Loucy (cell line): ENCODE measurements around the gene KDM4C.

Experiments used
- H2AFZ ChIP-seq: fragments of 200-600 bp; sonication (generic); 2 replicates; pipeline ENCODE4 v1.6.0; 2016; ENCODE audit warnings: antibody characterized with exemption, mild to moderate bottlenecking, low read length, moderate library complexity
- H3F3A ChIP-seq: fragments of 200-600 bp; 2 replicates; pipeline ENCODE4 v1.6.0; 2016; ENCODE audit warnings: antibody characterized with exemption, low read depth, mild to moderate bottlenecking
- H3K27me3 ChIP-seq: fragments of 200-600 bp; sonication (generic); 2 replicates; pipeline ENCODE4 v1.6.1; 2014; ENCODE audit warnings: low read length, mild to moderate bottlenecking; ENCODE audit not compliant: insufficient read depth, poor library complexity, severe bottlenecking
- H3K36me3 ChIP-seq: fragments of 200-600 bp; sonication (generic); 2 replicates; pipeline ENCODE4 v1.6.1; 2016; ENCODE audit warnings: low read length; ENCODE audit not compliant: insufficient read depth
- H3K4me1 ChIP-seq: fragments of 200-600 bp; sonication (generic); 2 replicates; pipeline ENCODE4 v1.5.1; 2014; ENCODE audit warnings: low read length, mild to moderate bottlenecking; ENCODE audit not compliant: insufficient read depth, poor library complexity, severe bottlenecking
- H3K4me2 ChIP-seq: fragments of 200-600 bp; sonication (generic); 2 replicates; pipeline ENCODE4 v1.6.0; 2014; ENCODE audit warnings: antibody characterized with exemption, low read length, low read depth, mild to moderate bottlenecking; ENCODE audit not compliant: poor library complexity, severe bottlenecking
- H3K4me3 ChIP-seq: fragments of 200-600 bp; sonication (generic); 2 replicates; pipeline ENCODE4 v1.5.1; 2014; ENCODE audit warnings: low read length, mild to moderate bottlenecking, mixed read lengths; ENCODE audit not compliant: poor library complexity, severe bottlenecking
- H3K79me2 ChIP-seq: fragments of 200-600 bp; sonication (generic); 2 replicates; pipeline ENCODE4 v1.6.1; 2014; ENCODE audit warnings: low read length; ENCODE audit not compliant: insufficient read depth
- H3K9ac ChIP-seq: fragments of 200-600 bp; sonication (generic); 2 replicates; pipeline ENCODE4 v1.6.0; 2014; ENCODE audit warnings: mild to moderate bottlenecking, low read depth, low read length, moderate library complexity; ENCODE audit not compliant: poor library complexity, severe bottlenecking
- H3K9me2 ChIP-seq: fragments of 200-600 bp; sonication (generic); replicated peaks from 2 replicates; pipeline ENCODE4 v1.6.1; 2016; ENCODE audit warnings: low read depth, low read length, mixed read lengths
- H3K9me3 ChIP-seq: fragments of 200-600 bp; sonication (generic); 2 replicates; pipeline ENCODE4 v1.6.1; 2014; ENCODE audit warnings: mild to moderate bottlenecking, antibody characterized with exemption, low read length, low read depth; ENCODE audit not compliant: insufficient read depth
- H4K20me1 ChIP-seq: fragments of 200-600 bp; sonication (generic); 2 replicates; pipeline ENCODE4 v1.6.0; 2014; ENCODE audit warnings: antibody characterized with exemption, low read length, mild to moderate bottlenecking; ENCODE audit not compliant: insufficient read depth, poor library complexity, severe bottlenecking
- EZH2phosphoT487 ChIP-seq: fragments of 200-600 bp; IDR thresholded peaks from 2 replicates; pipeline ENCODE4 v1.6.1; 2018; ENCODE audit warnings: antibody characterized with exemption, mild to moderate bottlenecking, moderate library complexity, borderline replicate concordance
- TF ChIP-seq, protein P1 (sequence below): fragments of 200-600 bp; sonication (generic); conservative IDR thresholded peaks from 2 replicates; pipeline ENCODE4 v1.5.1; 2014; ENCODE audit warnings: mild to moderate bottlenecking, antibody characterized with exemption, low read length

Gene KDM4C

DNA sequence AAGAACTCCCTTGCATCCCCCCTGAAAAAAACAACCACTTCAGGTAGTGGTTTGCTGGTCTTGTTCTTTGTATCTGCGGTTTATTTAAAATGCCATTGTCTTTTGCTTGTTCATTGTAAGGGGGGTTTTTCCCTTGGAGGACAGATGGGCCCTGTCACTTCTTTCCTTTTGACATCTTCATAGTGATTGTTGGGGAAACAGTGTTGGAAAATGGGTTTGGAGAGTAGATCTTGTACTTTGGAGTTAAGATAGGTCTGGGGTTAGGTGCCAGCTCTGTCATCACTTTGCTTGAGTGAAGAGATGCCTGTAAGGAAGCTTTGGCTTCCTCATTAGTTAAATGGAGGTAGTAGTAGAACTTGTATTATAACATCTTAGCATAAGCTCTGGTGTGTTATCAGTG lies 112.4 kb downstream of the KDM4C start:
- no peaks in the 10 kb centered on the region for H4K20me1 ChIP-seq
- H3K4me2 ChIP-seq: no peak overlapping the region
- no peak overlapping the region for H3K9ac ChIP-seq
- H3K9me2 ChIP-seq: no peaks in the 10 kb centered on the region
- no peaks in the 10 kb centered on the region for H3K27me3 ChIP-seq
- H3K79me2 ChIP-seq: no peaks in the 10 kb centered on the region
- no peak for TF ChIP-seq EZH2phosphoT487
- no peak overlapping the region for H3K4me3 ChIP-seq
- H3K36me3 ChIP-seq: no peaks in the 10 kb centered on the region
- H3F3A ChIP-seq: no peaks in the 10 kb centered on the region
- peaks cover 8% of the 10 kb centered on the region for H3K4me1 ChIP-seq
- no peak overlapping the region for H2AFZ ChIP-seq
- no peaks in the 10 kb centered on the region for H3K9me3 ChIP-seq

DNA sequence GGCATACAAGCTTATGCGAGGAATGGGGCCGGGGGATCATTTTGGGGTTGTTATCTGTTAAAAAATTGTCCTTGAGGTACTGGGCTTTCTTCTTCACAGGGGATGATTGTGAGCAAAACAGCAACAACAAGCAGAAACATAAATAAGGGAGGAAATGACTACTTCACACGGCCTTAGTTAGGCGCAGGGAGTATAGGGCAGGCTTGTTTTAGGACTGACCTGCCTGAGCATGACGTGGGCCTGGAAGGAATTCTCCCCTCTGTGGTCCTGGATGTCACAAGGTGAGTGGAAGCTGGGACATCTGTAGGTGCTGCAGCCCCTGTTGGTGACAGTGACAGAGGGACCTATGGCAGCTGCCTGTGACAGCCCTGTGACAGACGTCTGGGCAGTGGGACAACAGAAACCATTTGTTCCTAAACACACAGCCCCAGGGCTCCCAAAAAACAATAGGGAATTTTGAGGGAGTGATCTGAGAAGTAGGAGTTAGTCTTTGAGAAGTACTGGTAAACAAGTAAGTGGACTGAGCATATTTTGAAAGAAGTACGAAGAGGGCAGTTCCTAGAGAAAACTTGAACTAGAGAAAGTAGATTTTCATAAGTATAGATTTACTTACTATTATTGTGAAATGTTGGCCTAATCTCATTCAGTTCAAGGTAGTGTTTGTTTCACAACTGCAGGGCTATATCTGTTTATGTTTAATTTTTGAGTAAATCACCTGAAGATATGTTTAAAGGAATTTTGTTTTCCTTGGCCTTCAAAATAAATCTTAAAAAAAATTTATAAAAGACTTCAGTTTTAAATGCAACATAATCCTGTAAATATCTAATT lies 113.1 kb downstream of the KDM4C start:
- H2AFZ ChIP-seq: no peak overlapping the region
- no peaks in the 10 kb centered on the region for H3K27me3 ChIP-seq
- no peaks in the 10 kb centered on the region for H3K9me3 ChIP-seq
- no peak overlapping the region for H3K9ac ChIP-seq
- TF ChIP-seq, protein P1, sequence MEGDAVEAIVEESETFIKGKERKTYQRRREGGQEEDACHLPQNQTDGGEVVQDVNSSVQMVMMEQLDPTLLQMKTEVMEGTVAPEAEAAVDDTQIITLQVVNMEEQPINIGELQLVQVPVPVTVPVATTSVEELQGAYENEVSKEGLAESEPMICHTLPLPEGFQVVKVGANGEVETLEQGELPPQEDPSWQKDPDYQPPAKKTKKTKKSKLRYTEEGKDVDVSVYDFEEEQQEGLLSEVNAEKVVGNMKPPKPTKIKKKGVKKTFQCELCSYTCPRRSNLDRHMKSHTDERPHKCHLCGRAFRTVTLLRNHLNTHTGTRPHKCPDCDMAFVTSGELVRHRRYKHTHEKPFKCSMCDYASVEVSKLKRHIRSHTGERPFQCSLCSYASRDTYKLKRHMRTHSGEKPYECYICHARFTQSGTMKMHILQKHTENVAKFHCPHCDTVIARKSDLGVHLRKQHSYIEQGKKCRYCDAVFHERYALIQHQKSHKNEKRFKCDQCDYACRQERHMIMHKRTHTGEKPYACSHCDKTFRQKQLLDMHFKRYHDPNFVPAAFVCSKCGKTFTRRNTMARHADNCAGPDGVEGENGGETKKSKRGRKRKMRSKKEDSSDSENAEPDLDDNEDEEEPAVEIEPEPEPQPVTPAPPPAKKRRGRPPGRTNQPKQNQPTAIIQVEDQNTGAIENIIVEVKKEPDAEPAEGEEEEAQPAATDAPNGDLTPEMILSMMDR: no peak
- TF ChIP-seq EZH2phosphoT487: no peak
- H3K4me1 ChIP-seq: peaks cover 8% of the 10 kb centered on the region
- H3K9me2 ChIP-seq: no peaks in the 10 kb centered on the region
- H3F3A ChIP-seq: no peaks in the 10 kb centered on the region
- no peak overlapping the region for H3K4me3 ChIP-seq
- H3K4me2 ChIP-seq: no peak overlapping the region
- H3K36me3 ChIP-seq: no peaks in the 10 kb centered on the region
- no peaks in the 10 kb centered on the region; the same call in 1 of the 2 replicates for H3K79me2 ChIP-seq
- no peaks in the 10 kb centered on the region for H4K20me1 ChIP-seq

DNA sequence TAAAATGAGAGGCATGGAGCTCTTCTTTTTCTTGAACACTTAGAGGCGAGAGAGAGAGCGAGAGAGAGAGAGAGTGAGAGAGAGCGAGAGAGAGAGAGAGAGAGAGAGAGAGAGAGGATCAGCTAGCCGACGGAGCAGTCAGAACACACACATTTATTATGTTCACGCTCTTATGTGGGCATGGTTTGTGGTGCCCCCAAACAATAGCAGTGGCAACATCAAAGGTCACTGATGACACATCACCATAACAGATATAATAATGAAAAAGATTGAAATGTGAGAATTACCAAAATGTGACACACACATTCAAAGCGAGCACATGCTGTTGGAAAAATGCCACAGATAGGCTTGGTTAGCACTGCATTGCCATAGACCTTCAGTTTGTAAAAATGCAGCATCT lies 116.1 kb downstream of the KDM4C start:
- Histone ChIP-seq H3K9ac (no peak overlapping the region), H4K20me1 (peaks cover 4% of the 10 kb centered on the region), H3K9me3 (no peaks in the 10 kb centered on the region), H3F3A (no peaks in the 10 kb centered on the region), H3K27me3 (no peaks in the 10 kb centered on the region), H3K36me3 (no peaks in the 10 kb centered on the region), H2AFZ (no peak overlapping the region), H3K4me3 (no peak overlapping the region), H3K9me2 (no peaks in the 10 kb centered on the region), H3K4me2 (no peak overlapping the region), H3K79me2 (peaks cover 7% of the 10 kb centered on the region; the same call in 1 of the 2 replicates), H3K4me1 (peaks cover 5% of the 10 kb centered on the region)
- TF ChIP-seq, protein P1: no peak
- no peak for TF ChIP-seq EZH2phosphoT487
